GM18873 (cell line): Measurements from ENCODE around the gene APBB1.
"Not testable (repeated sequence)": the region's sequence is repeated elsewhere in the genome, so short reads cannot be mapped to it uniquely, and the experiment has no call there.

Experiments
- ATAC-seq: cut with Tn5 transposase; IDR thresholded peaks from one replicate; pipeline ENCODE4 v1.9.1; 2021; ENCODE audit warnings: mild to moderate bottlenecking, moderate library complexity, moderate number of reproducible peaks; ENCODE audit not compliant: unreplicated experiment, low FRiP score

APBB1 gene

DNA sequence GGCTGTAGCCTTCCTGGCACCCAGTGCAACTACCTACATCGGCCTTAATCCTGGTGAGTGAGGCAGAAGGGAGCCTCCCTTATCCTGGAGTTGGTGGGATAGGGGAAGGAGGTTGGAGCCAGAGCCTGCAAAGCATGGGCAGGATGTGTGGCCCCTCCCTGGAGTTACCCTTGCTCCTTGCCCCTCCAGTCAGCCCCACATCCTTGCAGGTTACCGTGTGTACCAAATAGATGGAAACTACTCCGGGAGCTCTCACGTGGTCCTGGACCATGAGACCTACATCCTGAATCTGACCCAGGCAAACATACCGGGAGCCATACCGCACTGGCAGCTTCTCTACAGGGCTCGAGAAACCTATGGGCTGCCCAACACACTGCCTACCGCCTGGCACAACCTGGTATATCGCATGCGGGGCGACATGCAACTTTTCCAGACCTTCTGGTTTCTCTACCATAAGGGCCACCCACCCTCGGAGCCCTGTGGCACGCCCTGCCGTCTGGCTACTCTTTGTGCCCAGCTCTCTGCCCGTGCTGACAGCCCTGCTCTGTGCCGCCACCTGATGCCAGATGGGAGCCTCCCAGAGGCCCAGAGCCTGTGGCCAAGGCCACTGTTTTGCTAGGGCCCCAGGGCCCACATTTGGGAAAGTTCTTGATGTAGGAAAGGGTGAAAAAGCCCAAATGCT is 24.8 kb downstream of the APBB1 start:
- ATAC-seq, result no peak

DNA sequence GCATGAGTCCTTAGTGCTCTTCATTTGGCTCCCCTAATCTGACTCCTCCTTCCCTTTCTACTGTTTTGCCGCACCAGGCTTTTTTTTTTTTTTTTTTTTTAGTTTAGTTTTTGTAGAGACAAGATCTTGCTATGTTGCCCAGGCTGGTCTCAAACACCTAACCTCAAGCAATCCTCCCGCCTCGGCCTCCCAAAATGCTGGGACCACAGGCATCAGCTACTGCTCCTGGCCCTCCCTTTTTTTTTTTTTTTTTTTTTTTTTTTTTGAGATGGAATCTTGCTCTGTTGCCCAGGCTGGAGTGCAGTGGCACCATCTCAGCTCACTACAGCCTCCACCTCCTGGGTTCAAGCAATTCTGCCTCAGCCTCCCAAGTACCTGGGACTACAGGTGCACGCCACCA is 26.6 kb downstream of the APBB1 start:
- ATAC-seq, result not testable (repeated sequence)

DNA sequence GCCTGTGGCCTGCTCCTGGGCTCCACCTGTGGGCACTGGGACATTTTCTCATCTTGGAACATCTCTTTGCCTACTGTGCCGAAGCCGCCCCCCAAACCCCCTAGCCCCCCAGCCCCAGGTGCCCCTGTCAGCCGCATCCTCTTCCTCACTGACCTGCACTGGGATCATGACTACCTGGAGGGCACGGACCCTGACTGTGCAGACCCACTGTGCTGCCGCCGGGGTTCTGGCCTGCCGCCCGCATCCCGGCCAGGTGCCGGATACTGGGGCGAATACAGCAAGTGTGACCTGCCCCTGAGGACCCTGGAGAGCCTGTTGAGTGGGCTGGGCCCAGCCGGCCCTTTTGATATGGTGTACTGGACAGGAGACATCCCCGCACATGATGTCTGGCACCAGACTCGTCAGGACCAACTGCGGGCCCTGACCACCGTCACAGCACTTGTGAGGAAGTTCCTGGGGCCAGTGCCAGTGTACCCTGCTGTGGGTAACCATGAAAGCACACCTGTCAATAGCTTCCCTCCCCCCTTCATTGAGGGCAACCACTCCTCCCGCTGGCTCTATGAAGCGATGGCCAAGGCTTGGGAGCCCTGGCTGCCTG is 27.3 kb downstream of the APBB1 start:
- no peak for ATAC-seq

DNA sequence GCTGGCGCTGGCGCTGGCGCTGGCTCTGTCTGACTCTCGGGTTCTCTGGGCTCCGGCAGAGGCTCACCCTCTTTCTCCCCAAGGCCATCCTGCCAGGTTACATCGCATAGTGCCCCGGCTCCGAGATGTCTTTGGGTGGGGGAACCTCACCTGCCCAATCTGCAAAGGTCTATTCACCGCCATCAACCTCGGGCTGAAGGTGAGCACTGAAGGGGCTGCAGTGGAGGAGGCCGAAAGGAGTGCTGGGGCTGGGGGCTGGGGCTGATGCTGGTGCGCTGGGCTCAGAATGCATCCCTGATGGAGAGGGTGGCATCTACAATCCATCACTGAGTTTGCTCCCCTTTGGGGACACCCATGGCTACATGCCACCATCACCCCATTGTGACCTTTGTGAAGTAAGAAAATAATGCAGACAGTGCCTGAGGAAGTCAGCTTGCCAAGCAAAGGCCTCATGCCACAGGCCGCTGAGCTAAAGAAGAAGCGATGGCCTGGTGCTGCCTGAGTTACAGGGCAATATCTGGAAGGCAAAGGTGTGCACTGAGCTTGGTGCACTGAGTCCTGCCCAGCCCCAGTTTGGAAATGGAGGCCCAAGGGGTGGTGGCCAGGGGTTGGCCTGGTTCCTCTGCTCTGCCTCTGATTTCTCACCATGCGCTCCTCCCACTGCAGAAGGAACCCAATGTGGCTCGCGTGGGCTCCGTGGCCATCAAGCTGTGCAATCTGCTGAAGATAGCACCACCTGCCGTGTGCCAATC is 28.0 kb downstream of the APBB1 start:
- no peak for ATAC-seq

DNA sequence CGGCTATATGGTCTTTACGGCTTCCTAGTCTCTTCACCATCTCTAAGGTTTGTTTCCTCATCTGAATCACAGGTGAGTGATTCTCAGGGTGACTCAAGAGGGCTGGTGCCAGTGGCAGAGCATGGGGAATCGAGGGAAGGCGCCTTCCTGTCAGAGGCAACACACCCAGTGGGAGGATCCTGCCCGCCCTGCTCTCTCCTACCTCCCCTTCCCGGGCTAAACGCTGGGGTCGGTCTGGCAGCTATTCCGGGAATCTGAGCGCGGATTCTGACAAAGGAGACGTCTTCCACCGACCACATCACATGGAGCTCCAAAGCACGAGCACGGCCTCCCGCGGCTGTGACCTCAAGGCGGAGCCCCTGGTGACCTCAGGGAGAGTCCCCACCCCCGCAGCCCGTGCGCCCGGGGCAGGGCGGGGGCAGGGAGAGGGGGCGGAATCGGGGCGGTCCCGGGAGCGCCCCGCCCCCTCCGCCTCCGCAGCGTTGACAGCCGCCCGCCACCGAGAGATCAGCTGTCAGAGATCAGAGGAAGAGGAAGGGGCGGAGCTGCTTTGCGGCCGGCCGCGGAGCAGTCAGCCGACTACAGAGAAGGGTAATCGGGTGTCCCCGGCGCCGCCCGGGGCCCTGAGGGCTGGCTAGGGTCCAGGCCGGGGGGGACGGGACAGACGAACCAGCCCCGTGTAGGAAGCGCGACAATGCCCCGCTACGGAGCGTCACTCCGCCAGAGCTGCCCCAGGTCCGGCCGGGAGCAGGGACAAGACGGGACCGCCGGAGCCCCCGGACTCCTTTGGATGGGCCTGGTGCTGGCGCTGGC is 28.8 kb downstream of the APBB1 start, which contains the start of gene SMPD1:
Gene SMPD1, plus strand, starts transcription at position 570 of the 813 bp plus-strand sequence. Its CDS starts 125 bp downstream, at position 695.
- peak; percentile 86 for ATAC-seq

DNA sequence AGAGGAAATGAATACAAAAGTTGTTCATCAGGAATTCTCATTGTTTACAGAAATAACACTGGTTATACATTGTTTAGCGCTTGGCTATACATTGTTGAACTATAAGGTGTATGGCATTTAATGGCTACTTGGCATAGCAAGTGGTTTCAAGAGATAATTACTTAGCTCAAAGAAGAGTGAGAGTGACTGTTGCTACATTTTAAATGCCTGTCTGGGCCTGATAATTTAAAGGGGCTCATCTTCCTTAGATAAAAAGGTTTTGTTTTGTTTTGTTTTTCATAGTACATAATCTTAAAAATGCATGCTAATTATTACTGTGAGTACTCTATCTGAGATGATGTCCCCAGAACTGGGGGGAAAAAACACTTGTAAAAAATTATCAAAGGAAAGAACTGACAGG is 30.1 kb downstream of the APBB1 start:
- no peak for ATAC-seq

DNA sequence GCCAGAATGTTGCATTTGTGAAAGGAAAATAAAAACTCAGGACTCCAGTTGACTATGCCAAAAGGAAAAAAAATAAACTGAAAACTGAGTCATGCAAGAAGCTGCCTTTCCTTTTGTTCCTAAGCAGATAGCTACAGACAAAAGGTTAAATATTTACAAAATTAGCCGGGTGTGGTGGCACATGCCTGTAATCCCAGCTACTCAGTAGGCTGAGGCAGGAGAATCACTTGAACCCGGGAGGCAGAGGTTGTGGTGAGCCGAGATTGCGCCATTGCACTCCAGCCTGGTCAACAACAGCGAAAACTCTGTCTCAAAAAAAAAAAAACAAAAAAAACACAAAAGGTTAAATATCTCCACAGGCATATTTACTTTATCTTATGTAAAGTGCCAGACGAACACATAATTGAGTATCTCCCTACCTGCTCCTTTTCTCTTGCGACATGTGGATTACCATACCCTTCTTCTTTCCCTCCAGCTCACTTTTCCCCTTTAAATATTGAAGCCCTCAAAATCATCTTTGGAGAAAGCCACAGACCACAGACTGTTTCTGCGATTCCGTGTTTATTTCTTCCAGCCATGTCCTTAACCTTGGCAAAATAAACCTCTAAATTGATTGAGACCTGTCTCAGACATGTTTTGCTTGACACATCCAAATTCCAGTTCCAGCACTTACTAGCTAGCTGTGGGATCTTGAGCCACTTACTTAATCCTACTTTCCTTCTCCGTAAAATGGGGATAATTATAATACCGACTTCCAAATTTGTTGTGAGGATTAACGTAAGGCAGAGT is 30.9 kb downstream of the APBB1 start:
- ATAC-seq, result no peak

DNA sequence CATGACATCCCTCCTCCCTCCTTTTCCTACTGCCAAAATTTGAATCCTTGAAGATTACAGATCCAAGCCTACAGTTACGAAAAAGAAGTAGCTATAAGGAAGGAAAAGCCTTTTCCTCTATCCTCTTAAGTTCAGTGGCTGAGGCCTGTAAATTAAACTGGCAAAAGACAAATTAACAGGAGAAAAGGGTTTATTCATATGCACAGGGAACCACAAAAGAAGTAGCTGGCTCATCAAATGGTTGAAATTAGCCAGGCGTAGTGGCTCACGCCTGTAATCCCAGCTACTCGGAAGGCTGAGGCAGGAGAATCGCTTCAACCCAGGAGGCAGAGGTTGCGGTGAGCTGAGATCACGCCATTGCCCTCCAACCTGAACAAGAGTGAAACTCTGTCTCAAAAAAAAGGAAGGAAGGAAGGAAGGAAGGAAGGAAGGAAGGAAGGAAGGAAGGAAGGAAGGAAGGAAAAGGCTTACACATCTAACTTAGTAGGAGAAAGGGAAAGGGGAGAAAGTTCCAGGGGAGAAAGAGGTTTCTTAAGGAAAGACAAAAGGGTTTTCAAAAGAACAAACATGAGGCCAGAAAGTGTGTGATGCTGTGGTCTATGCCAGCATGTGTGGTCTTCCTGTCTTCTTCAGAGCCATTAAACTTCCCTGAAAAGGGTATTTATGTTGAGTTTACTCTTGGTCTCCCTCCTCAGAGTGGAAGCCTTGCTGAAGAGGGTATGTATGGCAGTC is 33.7 kb downstream of the APBB1 start:
- no peak for ATAC-seq

DNA sequence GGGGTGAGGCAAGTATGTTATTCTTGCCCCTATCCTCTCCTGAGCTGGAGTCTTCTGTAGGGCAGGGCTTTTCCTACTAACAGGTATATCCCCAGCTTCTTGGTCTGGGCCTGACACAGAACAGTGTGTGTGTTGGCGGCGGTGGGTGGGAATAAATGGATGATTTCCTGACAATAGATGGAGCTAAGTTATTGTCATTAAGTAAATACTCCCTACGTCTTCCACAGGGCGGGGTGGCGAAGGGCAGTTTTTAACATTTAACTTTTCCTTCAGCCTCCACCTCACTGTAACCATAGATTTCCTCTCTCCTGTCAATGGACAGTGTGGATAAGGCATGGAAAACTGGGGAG is 40.3 kb downstream of the APBB1 start:
- no peak for ATAC-seq

DNA sequence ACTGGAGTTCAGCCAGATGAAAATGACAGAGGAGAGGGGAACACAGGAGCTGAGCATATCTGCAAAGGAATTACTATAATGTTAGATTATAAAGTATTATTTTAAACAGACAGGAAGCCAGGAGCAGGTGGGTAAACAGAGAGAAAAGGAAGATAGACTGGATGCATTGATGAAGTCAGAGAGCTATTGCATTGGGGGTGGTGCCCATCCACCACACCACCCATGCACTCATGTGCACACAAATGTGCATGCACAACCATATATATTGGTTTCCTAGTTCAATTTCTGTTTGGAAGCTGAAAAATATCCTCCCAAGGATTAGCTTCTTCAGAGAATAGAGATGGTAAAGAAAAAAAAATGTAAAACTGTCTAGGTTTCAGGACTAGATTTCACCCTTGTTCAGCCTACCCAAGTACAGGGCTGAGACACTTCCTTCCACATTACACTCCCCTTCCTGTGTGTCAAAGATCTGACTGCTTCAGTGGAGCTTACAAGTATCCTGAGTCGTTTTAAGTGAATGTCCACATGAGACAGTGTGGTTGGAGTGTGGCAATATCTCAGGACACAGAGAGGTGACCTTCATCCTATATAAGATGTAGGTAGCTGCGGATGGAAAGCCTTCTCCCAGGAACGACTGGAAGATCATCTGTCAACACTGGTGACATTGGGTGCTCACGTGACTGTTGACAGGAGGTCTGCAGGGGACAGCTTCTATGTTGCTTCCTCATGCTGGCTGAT is 40.8 kb downstream of the APBB1 start:
- ATAC-seq, result no peak

DNA sequence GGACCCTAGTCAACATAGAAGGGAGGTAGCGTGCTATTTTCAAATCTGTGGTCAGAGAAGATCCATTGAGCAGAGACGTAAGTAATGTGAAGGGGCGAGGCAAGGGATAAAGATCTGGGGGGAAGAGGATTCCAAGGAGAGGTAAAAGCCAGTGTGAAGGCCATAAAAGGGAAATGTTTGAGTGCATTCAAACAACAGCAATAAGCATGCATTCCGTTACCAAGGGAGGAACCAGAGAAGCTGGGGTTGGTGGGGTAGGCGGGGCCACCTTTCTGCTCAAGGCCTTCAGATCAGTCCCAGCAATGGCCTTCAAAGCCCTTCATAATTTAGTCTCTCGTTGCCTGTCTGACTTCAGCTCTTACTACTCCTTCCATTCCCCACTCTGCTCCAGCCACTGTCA is 47.1 kb downstream of the APBB1 start:
- ATAC-seq, result no peak

DNA sequence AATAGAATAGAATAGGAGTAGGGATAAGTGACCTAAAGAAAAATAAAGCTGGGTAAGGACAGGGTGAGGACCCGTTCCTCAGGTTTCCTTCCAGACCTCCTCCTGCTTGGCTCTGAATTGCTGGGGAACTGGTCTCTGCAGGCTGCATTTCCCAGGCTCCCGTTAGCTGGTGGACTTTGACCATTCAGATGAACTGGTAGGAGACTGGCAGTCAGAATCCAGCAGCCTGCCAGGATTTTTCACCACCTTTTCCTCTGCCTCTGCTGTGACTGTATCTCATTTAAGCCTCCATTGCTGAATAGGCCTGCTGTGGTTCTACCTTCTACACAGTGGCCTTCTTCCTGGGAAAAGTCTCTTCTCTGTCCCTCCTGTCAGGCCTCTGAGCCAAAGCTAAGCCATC is 53.2 kb downstream of the APBB1 start:
- ATAC-seq, result no peak

DNA sequence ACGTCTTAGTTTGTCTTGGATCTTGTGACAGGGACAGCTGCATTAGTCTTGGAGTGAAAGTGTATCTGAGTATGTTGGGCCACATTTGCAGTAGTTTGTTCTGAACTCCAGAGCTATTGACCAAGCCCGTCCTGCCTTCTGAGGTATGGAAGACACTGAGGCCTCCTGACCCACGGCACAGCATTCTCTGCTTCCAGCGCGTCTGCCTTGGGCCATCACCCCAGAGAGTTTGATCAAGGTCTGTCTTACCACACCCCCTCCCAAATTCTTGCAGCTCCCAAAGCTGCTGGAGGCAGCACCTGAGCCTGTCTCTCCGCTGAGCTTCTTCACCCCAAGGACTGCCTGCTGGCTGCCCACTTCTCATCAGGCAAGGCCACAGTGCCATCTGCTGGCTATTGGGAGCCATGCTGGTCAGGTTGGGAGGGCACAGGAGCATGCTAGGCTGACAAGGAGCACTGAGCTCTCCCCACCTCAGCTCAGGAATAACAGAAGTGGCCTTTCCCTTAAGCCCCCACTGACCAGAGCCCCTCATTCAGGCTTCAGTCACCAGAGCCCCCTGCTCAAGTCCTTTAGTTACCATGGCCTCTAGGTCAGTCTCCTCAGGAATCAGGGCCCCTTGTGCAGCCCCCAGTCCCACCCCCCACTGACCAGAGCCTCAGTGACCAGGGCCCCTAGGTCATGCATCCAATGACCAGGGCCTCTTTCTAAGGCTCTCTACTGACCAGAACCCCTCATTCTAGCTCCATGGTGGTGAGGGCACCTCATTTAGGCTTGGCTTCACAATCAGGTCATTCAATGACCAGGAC is 55.8 kb downstream of the APBB1 start:
- ATAC-seq, result peak; percentile 52

DNA sequence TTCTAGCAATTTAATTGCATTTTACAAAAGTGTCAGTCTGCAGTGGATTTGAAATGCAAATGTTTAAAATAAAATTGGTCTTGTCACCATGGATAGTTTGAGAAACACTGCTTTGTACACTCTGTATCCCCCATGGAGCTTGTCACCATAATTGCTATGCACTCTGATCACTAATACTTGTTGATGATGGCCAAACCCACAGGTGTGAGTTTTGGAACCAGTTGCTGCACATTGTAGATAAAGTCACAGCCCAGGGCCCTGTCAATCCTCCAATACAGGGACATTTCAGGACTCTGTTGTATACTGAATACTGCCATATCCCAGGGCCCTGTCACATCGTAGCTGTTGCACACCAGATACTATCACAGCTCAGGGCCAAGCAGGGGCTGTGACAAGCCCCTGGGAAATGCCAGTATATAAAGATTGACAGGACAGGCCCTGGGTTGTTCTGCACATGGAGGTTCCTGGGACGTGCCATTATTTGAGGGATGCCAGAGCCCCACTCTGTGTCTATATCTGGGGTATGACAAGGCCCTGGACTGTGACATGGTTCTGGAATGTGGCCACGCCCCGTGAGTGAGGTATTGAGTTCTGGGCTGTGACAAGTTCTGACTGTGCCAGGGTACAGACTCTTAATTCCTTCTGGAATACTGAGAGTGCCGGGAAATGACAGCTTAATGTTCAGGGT is 56.6 kb downstream of the APBB1 start:
- ATAC-seq, result no peak

DNA sequence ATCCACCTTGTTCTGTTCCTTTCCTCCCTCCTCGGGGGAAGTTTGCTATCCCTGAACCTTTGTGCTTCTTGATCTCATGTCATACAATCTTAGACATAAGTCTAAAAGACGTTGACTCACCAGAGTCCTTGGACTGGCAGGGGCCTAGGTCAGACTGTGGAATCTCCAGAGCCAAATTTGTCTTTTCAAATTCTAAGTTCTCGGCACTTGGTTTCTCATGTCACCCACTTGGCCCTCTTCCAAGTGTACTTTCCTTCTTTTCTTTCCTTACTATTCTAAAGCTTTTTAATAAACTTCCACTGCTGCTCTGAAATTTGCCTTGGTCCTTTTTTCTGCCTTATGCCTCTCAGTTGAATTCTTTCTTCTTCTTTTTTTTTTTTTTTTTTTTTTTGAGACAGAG is 58.7 kb downstream of the APBB1 start:
- no peak for ATAC-seq

DNA sequence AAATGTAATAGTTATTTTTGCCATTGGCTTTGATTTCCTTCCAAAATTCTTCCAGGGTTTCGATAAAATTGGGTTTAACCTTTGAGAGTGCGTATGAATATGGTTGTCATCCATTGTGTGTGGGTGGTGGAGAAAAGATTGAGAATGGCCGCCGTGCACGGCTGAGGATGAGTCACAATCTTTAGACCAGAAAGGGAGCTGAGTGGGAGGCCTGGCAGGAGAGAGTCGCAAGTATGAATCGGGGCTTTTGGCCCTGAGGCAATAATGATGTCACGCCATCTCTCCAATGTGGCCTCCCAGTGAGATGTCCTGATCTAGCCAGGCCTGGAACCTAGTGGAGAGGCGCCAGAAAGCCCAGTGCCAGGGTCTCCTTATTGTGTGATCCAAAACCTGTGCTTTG is 61.7 kb downstream of the APBB1 start:
- ATAC-seq, result no peak

DNA sequence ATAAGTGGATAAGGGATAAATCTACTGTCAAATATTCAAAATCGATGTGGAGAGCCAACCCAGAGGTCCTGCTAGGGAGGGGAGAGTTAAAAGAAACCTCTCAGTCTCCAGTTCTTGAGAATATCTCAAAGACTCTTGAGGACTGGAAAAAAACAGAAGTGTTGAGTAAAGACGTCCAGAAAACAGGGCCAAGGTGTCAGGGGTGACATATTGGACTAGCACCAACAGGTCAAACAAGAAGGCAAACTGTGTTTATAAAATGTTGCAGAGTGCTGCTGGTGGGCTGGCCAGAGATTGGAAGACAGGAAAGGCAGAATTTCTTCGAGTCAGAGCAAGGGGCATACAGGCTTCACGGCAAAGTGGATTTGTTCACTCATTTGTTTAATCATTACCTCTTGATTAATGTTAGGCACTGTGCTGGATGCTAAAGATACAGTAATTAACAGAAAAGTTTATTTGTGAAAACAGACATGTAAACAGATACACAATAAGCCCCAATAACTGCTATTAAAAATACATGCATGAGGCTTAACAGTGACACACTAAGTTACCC is 62.3 kb downstream of the APBB1 start:
- ATAC-seq, result no peak
